Measurements from ENCODE around the gene FGFRL1.
A peak's percentile ranks its signal among the peaks of the same experiment; 100 is the strongest.

Gene FGFRL1

GRCh38 chr4:1003271-1004070 is 8.0 kb upstream of the FGFRL1 start:
- Mint-ChIP-seq H3K27me3 (peaks cover 23% of the 10 kb centered on the region), H3K4me3 (no peak overlapping the region), H3K9me3 (no peaks in the 10 kb centered on the region), H3K4me1 (peaks cover 15% of the 10 kb centered on the region), H3K36me3 (no peaks in the 10 kb centered on the region), H3K27ac (no peak overlapping the region)
- ATAC-seq (ENCODE audit: low read depth) (no peak), DNase-seq (ENCODE audit: low spot score in 2 of 2) (no peak)

GRCh38 chr4:1004071-1004418 is 7.4 kb upstream of the FGFRL1 start:
- Mint-ChIP-seq H3K9me3 (no peaks in the 10 kb centered on the region), H3K36me3 (no peaks in the 10 kb centered on the region), H3K4me1 (peaks cover 18% of the 10 kb centered on the region), H3K27me3 (peaks cover 25% of the 10 kb centered on the region), H3K27ac (no peak overlapping the region), H3K4me3 (no peak overlapping the region)
- DNase-seq (ENCODE audit: low spot score in 2 of 2): no peak
- ATAC-seq (ENCODE audit: low read depth): no peak

- H3K27ac Mint-ChIP-seq: no peak overlapping the region
- no peak overlapping the region for H3K4me3 Mint-ChIP-seq
- ATAC-seq (ENCODE audit: low read depth): no peak
Measured at GRCh38 chr4:1004557-1005485, 6.6 kb upstream of the FGFRL1 start.

GRCh38 chr4:1006856-1007255 is 4.6 kb upstream of the FGFRL1 start:
- H3K27me3 Mint-ChIP-seq: peaks cover 20% of the 10 kb centered on the region
- H3K4me1 Mint-ChIP-seq: peaks cover 15% of the 10 kb centered on the region
- H3K36me3 Mint-ChIP-seq: no peaks in the 10 kb centered on the region
- DNase-seq (ENCODE audit: low spot score in 2 of 2) (no peak), ATAC-seq (ENCODE audit: low read depth) (no peak)
- H3K27ac Mint-ChIP-seq: no peak overlapping the region
- H3K9me3 Mint-ChIP-seq: no peaks in the 10 kb centered on the region
- H3K4me3 Mint-ChIP-seq: no peak overlapping the region

More at GRCh38 chr4:1004557-1005485, 6.6 kb upstream of the FGFRL1 start:
- peaks cover 22% of the 10 kb centered on the region for H3K27me3 Mint-ChIP-seq
- H3K36me3 Mint-ChIP-seq: no peaks in the 10 kb centered on the region
- no peaks in the 10 kb centered on the region for H3K9me3 Mint-ChIP-seq
- peaks cover 15% of the 10 kb centered on the region for H3K4me1 Mint-ChIP-seq
- DNase-seq (ENCODE audit: low spot score in 2 of 2): no peak

GRCh38 chr4:1008840-1009541 is 2.4 kb upstream of the FGFRL1 start:
- ATAC-seq (ENCODE audit: low read depth) (peak; percentile 7), DNase-seq (ENCODE audit: low spot score in 2 of 2) (peak; percentile 47 to 59)
- Mint-ChIP-seq H3K9me3 (no peaks in the 10 kb centered on the region), H3K27me3 (peaks cover 19% of the 10 kb centered on the region), H3K36me3 (no peaks in the 10 kb centered on the region), H3K4me1 (peaks cover 15% of the 10 kb centered on the region), H3K27ac (no peak overlapping the region), H3K4me3 (peak overlapping the region; percentile 74)

GRCh38 chr4:1009542-1010394 is 1.7 kb upstream of the FGFRL1 start:
- Mint-ChIP-seq H3K36me3 (no peaks in the 10 kb centered on the region), H3K9me3 (no peaks in the 10 kb centered on the region), H3K27me3 (peaks cover 17% of the 10 kb centered on the region), H3K4me3 (peak overlapping the region; percentile 91), H3K27ac (peak overlapping the region; percentile 82), H3K4me1 (peaks cover 15% of the 10 kb centered on the region)
- ATAC-seq (ENCODE audit: low read depth) (peak; percentile 57), DNase-seq (ENCODE audit: low spot score in 2 of 2) (peak; percentile 74 to 79)

- no peaks in the 10 kb centered on the region for H3K9me3 Mint-ChIP-seq
- H3K4me3 Mint-ChIP-seq: peak overlapping the region; percentile 91
- peak; percentile 38 to 58 for DNase-seq (ENCODE audit: low spot score in 2 of 2)
- peak; percentile 5 for ATAC-seq (ENCODE audit: low read depth)
- H3K36me3 Mint-ChIP-seq: no peaks in the 10 kb centered on the region
- H3K27me3 Mint-ChIP-seq: peaks cover 15% of the 10 kb centered on the region
- H3K4me1 Mint-ChIP-seq: peaks cover 15% of the 10 kb centered on the region
- H3K27ac Mint-ChIP-seq: peak overlapping the region; percentile 82
Measured at GRCh38 chr4:1010395-1011021, 918 bp upstream of the FGFRL1 start.

- Mint-ChIP-seq H3K4me3 (no peak overlapping the region), H3K4me1 (peaks cover 15% of the 10 kb centered on the region), H3K27ac (no peak overlapping the region), H3K9me3 (no peaks in the 10 kb centered on the region), H3K36me3 (no peaks in the 10 kb centered on the region), H3K27me3 (peaks cover 13% of the 10 kb centered on the region)
- ATAC-seq (ENCODE audit: low read depth) (no peak), DNase-seq (ENCODE audit: low spot score in 2 of 2) (no peak)
Measured at GRCh38 chr4:1011666-1012033, 224 bp downstream of the FGFRL1 start.

- H3K9me3 Mint-ChIP-seq: no peaks in the 10 kb centered on the region
- peaks cover 13% of the 10 kb centered on the region for H3K4me1 Mint-ChIP-seq
- H3K27me3 Mint-ChIP-seq: peaks cover 10% of the 10 kb centered on the region
- no peak overlapping the region for H3K27ac Mint-ChIP-seq
- peak; percentile 5 for ATAC-seq (ENCODE audit: low read depth)
- peak overlapping the region; percentile 77 for H3K4me3 Mint-ChIP-seq
- H3K36me3 Mint-ChIP-seq: no peaks in the 10 kb centered on the region
- no peak for DNase-seq (ENCODE audit: low spot score in 2 of 2)
Measured at GRCh38 chr4:1012034-1012739, 761 bp downstream of the FGFRL1 start.

- DNase-seq (ENCODE audit: low spot score in 2 of 2) (no peak), ATAC-seq (ENCODE audit: low read depth) (no peak)
- H3K36me3 Mint-ChIP-seq: no peaks in the 10 kb centered on the region
- H3K27me3 Mint-ChIP-seq: peaks cover 5% of the 10 kb centered on the region
- no peaks in the 10 kb centered on the region for H3K9me3 Mint-ChIP-seq
- no peak overlapping the region for H3K27ac Mint-ChIP-seq
- peak overlapping the region; percentile 54 for H3K4me3 Mint-ChIP-seq
- H3K4me1 Mint-ChIP-seq: peaks cover 13% of the 10 kb centered on the region
Measured at GRCh38 chr4:1013225-1014073, 2.0 kb downstream of the FGFRL1 start.

GRCh38 chr4:1014291-1015167 is 3.1 kb downstream of the FGFRL1 start:
- no peaks in the 10 kb centered on the region for H3K9me3 Mint-ChIP-seq
- no peak overlapping the region for H3K4me3 Mint-ChIP-seq
- no peak overlapping the region for H3K27ac Mint-ChIP-seq
- no peak for DNase-seq (ENCODE audit: low spot score in 2 of 2)
- H3K36me3 Mint-ChIP-seq: no peaks in the 10 kb centered on the region
- H3K27me3 Mint-ChIP-seq: peaks cover 1% of the 10 kb centered on the region
- H3K4me1 Mint-ChIP-seq: peaks cover 5% of the 10 kb centered on the region
- ATAC-seq (ENCODE audit: low read depth): no peak

Data from memory B cell (primary cell).